ENCODE results near the gene FAM78B.

Gene FAM78B

GRCh38 chr1:166063701-166064100, 103.1 kb downstream of the FAM78B start:
- no peak for DNase-seq

- no peak for DNase-seq
Observed at GRCh38 chr1:166062421-166063070, 104.3 kb downstream of the FAM78B start.

GRCh38 chr1:166057650-166058049, 109.2 kb downstream of the FAM78B start:
- no peak for DNase-seq

- DNase-seq = no peak
Observed at GRCh38 chr1:166053395-166053794, 113.4 kb downstream of the FAM78B start.

- no peak for DNase-seq
Observed at GRCh38 chr1:166040202-166040997, 126.4 kb downstream of the FAM78B start.

- DNase-seq = no peak
Observed at GRCh38 chr1:166039436-166040201, 127.2 kb downstream of the FAM78B start.

- no peak for DNase-seq
Observed at GRCh38 chr1:166036092-166036491, 130.7 kb downstream of the FAM78B start.

GRCh38 chr1:166032572-166033371, 134.0 kb downstream of the FAM78B start:
- no peak for DNase-seq

GRCh38 chr1:166031932-166032571, 134.7 kb downstream of the FAM78B start:
- no peak for DNase-seq

- DNase-seq = no peak
Observed at GRCh38 chr1:166029196-166029945, 137.4 kb downstream of the FAM78B start.

- DNase-seq = no peak
Observed at GRCh38 chr1:166026555-166026954, 140.2 kb downstream of the FAM78B start.

GRCh38 chr1:166026143-166026542, 140.7 kb downstream of the FAM78B start:
- no peak for DNase-seq

GRCh38 chr1:166020210-166020609, 146.6 kb downstream of the FAM78B start:
- no peak for DNase-seq
